RWPE2 (cell line): ENCODE data around the gene ANAPC10.

Experiments used
- ATAC-seq: fragments of 200-7000 bp; cut with Tn5 transposase; 3 replicates; pipeline ENCODE4 v1.9.1; 2021; ENCODE audit warnings: low read depth
- DNase-seq: peaks from one replicate; pipeline ENCODE4 v3.0.0-alpha.2; 2020; ENCODE audit warnings: low spot score
- H3K27ac ChIP-seq: fragments of 450-650 bp; 2 replicates; pipeline ENCODE4 v1.5.1; 2017; ENCODE audit warnings: mild to moderate bottlenecking; ENCODE audit not compliant: poor library complexity, severe bottlenecking
- H3K27me3 ChIP-seq: fragments of 250-450 bp; sonication (Bioruptor Pico); 2 replicates; pipeline ENCODE4 v1.5.1; 2021; ENCODE audit warnings: mild to moderate bottlenecking, moderate library complexity; ENCODE audit not compliant: insufficient read depth, poor library complexity, severe bottlenecking
- H3K36me3 ChIP-seq: fragments of 250-450 bp; sonication (Bioruptor Pico); 2 replicates; pipeline ENCODE4 v1.5.1; 2020; ENCODE audit warnings: low read depth, mild to moderate bottlenecking, moderate library complexity
- H3K4me1 ChIP-seq: fragments of 250-450 bp; sonication (Bioruptor Pico); 2 replicates; pipeline ENCODE4 v1.5.1; 2021; ENCODE audit warnings: mild to moderate bottlenecking, moderate library complexity; ENCODE audit not compliant: insufficient read depth, poor library complexity, severe bottlenecking
- H3K4me3 ChIP-seq: fragments of 250-450 bp; sonication (Bioruptor Pico); 2 replicates; pipeline ENCODE4 v1.5.1; 2021; ENCODE audit warnings: mild to moderate bottlenecking, moderate library complexity; ENCODE audit not compliant: severe bottlenecking
- H3K9me3 ChIP-seq: fragments of 250-450 bp; sonication (Bioruptor Pico); 2 replicates; pipeline ENCODE4 v1.5.1; 2021; ENCODE audit warnings: mild to moderate bottlenecking, moderate library complexity; ENCODE audit not compliant: severe bottlenecking
- CTCF ChIP-seq: fragments of 450-650 bp; IDR thresholded peaks from one replicate; pipeline ENCODE4 v1.5.1; 2017; ENCODE audit warnings: mild to moderate bottlenecking, moderate library complexity; ENCODE audit not compliant: poor library complexity, severe bottlenecking

Gene ANAPC10

GRCh38 chr4:145130130-145130529 is 32.1 kb upstream of the ANAPC10 start:
- DNase-seq (no peak), ATAC-seq (no peak)
- Histone ChIP-seq H3K27me3 (no peaks in the 10 kb centered on the region), H3K9me3 (no peaks in the 10 kb centered on the region), H3K4me3 (no peak overlapping the region), H3K36me3 (peaks cover 83% of the 10 kb centered on the region), H3K4me1 (no peaks in the 10 kb centered on the region), H3K27ac (no peak overlapping the region)
- TF ChIP-seq CTCF: no peak

DNA sequence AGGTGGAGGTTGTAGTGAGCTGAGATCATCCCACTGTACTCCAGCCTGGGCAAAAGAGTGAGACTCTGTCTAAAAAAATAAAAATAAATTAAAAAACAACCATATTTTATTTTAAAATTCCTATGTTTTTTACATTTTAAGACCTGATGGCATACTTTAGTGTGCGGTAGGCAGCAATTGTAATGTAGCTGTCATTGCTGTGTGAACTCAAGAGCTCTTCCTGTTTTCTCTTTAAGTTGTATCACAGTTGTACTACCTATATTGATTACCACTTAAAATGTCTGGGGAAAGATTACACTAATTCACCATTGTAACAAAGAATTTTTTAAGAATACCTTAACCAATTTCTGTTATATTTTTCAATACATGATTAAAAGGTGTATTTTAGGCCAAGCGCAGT is 27.4 kb upstream of the ANAPC10 start:
- Histone ChIP-seq H3K9me3 (no peaks in the 10 kb centered on the region), H3K4me3 (no peak overlapping the region), H3K36me3 (peaks cover 98% of the 10 kb centered on the region), H3K27ac (no peak overlapping the region), H3K27me3 (no peaks in the 10 kb centered on the region), H3K4me1 (no peaks in the 10 kb centered on the region)
- TF ChIP-seq CTCF: no peak
- DNase-seq (no peak), ATAC-seq (no peak)

GRCh38 chr4:145108128-145108527 is 10.1 kb upstream of the ANAPC10 start:
- Histone ChIP-seq H3K27me3 (no peaks in the 10 kb centered on the region), H3K4me1 (no peaks in the 10 kb centered on the region), H3K4me3 (no peak overlapping the region), H3K27ac (no peak overlapping the region), H3K36me3 (peaks cover 97% of the 10 kb centered on the region), H3K9me3 (no peaks in the 10 kb centered on the region)
- ATAC-seq (no peak), DNase-seq (no peak)
- TF ChIP-seq CTCF: no peak

DNA sequence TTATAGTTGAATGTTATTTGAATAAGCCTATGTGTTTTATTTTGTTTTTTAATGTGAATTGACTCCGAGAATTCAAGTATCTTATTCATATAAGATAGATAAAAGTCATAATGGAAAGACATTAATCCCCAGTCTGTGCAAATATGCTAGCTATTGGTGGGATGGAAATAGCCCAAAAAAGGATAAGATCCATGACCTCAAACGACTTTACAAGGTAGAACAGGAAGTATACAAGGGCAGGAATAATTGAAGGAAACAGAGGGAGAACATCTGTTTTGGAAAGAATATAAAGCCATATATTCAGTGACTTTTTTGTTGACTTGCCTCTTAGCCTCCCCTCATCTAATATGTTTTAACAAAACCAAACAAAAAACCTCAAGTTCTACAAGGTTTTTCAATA is 9.1 kb upstream of the ANAPC10 start:
- no peak for TF ChIP-seq CTCF
- H3K9me3 ChIP-seq: no peaks in the 10 kb centered on the region
- H3K4me3 ChIP-seq: no peak overlapping the region
- H3K4me1 ChIP-seq: no peaks in the 10 kb centered on the region
- DNase-seq: no peak
- no peaks in the 10 kb centered on the region for H3K27me3 ChIP-seq
- H3K27ac ChIP-seq: no peak overlapping the region
- no peak for ATAC-seq
- H3K36me3 ChIP-seq: peaks cover 94% of the 10 kb centered on the region

GRCh38 chr4:145103496-145103895 is 5.5 kb upstream of the ANAPC10 start:
- H3K4me3 ChIP-seq: no peak overlapping the region
- H3K36me3 ChIP-seq: peaks cover 91% of the 10 kb centered on the region
- no peaks in the 10 kb centered on the region for H3K27me3 ChIP-seq
- H3K9me3 ChIP-seq: no peaks in the 10 kb centered on the region
- no peak overlapping the region for H3K27ac ChIP-seq
- ATAC-seq (no peak), DNase-seq (no peak)
- no peak for TF ChIP-seq CTCF
- H3K4me1 ChIP-seq: peaks cover 13% of the 10 kb centered on the region
